ENCODE data around the gene WASL.

WASL gene

DNA sequence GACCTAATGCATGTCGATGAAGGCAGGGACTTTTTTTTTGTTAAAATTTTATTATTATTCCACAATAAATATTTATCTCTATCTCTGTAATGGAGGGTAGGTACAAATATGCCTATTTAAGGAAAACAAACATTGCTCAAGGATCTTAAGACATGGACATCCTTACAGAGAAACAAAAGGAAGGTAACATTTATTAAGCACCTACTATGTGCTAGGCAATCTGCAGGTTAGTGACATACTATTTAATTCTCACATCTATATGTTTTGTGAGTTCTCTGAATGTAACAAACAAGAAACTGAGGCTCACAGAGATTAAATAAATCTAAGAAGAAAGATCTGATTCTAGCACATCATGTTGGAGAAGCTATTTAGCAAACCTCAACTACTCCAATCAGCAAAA, 61.1 kb downstream of the WASL start:
- no peak for DNase-seq

DNA sequence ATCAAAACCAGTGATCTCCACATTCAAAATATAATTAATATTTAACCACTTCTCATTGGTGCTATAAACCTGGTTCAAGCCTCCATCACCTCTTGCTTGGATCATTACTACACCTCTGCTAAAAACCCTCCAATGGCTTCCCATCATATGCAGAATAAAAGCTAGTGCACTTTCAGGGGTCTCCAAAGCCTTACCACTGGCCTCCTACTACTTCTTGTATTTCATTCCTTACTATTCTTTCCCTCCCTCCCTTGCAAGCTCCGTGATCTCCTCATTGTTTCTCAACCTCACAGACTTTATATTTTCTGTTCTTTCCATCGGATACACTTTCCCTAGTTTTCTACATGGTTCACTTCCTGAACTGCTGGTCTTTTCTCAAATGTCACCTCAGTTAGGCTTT, 61.6 kb downstream of the WASL start:
- no peak for DNase-seq

DNA sequence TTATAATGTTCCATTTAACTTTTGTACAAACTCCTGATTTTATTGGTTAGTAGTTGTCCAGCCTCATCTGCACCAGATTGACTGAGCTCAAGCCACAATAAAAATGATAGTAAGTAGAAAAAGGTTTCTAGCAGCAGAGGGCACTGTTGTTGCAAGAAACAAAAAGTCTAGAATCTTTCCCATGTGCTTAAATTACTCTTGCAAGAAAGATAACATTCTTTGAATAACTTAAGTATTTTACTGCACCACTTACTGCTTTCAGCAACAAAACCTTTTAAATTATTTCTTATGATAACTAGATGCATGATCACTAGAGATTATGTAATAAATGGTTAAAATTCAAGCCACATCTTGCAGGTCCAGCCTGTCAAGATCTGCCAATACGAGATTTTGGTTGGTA, 66.1 kb downstream of the WASL start:
- DNase-seq: no peak

DNA sequence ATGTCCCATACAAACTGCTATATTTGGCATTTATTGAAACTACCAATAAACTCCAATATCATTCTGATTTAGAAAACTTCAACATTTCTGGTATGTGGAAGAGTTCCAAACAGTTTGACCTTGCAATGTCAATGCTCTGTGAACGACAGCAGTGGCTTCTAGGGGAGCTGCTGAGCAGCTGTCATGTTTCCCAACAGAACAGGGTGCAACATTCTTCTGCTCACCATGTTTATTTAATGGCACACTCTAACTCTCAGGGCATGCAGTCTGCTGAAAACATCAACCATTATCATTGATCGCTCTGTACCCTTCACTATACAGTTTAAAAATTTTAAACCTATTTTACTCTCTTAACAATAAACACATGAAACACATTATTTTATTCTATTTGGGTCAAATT, 67.2 kb downstream of the WASL start:
- no peak for DNase-seq

DNA sequence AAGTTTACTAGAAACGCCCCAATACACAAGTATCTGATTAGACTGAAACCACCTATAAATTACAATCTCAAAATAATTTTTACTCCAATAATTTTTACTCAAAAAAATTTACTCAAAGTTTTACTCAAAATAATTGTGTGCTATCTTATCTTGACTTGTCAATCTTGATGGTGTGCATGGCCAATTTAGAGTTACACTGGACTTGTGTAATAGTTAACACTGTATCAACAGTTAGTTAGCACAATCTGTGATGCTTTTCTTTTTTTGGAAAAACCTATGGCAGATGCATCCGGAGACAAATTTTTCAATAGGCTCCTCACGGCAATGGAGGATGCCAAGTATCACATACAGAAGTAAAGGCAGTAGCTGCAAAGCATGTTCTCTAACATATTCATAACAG, 68.2 kb downstream of the WASL start:
- DNase-seq: no peak

DNA sequence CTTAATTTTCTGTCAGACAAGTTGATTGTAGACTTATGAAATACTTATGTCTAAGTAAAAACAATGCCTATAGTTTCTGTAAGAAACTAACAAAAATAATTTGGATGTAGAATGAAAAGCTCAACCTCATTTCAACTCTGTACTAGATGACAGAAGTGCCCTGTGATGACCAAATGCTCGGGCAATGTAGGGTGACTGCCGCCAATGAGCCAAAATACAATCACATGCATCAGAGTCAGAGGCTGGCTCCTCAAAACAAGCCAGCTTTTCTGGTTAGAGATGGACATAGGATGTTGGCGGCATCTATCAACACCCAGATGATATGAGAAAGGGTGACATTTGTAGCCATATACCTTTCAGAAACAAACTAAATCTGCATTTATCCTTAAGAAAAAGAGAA, 69.2 kb downstream of the WASL start:
- DNase-seq: no peak

DNA sequence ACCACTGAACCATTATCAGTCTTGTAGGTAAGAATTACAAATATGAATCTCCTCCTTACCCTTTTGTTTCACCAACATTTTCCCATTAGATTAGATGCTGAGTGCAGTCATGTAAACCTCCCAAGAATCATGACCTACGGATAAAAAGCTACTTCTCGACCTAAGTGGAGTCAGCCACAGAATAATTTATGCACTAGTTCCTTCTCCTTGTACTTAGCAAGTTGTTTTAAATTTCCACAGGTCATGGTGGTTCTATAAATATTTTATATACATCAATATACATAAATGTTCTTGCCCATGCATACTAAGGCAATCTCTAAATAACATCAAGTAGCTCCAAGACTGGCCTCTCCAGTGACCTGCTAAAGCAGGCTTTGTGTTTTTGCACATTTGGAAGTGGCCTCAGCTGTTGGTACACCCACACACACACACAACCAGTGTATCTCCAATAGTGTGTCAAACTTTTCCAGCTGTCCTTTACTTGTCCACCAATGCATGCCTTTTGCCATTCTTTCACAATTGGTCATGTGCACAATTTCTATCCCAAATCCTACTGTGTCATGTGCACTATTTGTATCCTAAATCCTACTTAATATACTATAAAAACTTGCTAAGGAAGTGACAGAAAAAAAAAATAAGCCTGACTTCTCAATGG, 71.6 kb downstream of the WASL start:
- no peak for DNase-seq

DNA sequence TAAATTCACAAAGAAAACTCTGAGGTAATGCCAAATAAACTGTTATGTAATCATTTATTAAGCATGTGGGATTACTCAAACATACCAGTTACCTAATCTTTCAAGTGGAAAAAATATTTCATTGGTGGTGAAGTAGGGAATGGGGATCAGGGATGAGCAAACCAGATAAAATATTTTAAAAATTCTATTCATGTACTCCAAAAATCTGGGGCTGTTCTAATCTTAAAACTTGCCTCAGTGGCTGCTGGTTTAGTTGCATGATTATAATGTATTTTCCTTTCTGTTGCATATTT, 73.7 kb downstream of the WASL start:
- no peak for DNase-seq

DNA sequence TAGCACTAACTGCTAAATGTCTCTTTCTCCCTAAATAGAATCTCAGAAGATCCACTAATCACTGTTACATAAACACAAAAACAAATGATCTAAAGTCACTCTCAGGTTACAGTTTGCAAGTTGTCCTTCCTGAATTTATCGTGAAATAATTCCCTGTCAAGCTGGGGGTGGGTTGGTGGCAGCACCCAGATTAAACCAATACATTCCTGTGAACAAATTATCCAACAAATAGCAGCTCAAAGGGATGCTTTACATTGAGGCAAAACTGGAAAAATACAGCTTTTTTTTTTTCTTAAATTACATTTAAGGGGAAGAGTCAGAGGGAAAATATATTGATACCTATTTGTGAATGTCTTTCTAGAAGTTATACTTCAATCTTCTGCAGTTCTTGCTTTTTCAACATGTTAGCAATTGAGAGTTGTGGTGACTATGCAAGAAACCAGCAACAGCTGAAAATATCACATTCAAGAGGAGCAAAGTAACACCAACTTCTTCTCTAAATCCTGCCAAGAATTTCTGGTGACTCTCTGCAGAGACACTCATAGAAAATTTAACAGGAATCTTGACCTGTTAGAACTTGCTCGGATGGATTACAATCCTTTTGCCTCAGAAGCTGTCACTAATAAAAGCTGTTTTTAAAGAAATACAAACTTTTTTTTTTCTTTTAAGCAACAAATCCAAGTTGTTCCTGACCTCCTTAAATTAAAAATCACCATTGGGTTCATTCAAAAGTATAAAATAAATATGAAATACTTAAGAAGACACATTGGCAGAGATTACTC, 74.2 kb downstream of the WASL start:
- no peak for DNase-seq

DNA sequence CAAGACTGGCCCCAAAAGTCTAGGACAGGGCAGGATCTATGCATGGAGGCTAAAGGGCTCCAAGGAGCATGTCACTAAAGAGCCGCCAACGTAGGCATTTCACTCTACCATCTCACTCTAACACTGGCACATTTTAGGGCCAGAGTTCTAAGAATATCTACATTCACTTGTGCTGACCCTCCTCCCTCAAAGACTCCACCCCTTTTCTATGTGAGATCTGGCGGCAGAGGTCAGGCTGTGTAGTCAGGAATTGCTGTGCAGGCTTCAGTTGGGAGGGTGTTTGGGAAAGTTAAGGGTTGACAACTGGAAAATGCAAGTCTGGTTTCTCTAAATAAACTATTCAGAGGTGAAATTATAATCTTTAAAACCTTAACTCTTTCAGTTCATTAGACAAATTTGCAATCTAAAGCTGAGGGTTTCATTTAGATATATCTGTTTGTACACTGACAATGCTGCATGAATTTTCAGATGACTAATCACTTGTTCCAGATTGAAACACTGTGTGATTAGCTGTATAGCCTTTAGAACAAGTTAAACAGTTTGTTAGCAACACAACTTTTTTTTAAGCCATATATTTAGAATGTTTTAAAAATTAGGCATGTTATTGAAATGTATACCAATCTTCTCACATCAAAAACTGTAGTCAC, 74.9 kb downstream of the WASL start:
- DNase-seq: no peak

DNA sequence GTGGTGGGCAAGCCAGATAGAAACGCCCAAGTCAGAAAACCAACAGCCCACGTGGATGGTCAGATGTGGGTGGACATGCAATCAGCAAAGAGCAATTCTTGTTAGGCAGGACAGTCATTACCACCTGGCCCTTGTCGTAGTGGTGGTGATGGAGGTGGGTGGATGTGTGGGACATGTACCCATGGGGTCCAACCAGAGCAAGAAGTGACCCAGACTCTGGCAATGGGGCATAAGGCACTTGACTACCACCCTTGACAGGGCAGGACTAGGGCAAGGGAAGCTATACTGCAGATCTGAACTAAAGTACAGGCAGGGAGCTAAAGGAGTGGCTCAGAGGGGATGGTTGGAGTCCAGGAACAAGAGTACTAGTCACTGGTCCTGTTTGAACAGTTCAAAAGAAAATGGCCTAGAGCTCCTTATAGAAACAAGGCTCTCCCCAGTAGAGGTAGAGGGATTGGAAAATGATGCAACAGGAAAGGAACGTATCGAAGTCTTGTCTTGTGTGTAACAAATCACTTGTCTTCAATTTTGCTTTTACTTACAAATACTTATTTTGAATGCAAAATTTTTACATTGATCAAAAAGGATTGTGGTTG, 75.6 kb downstream of the WASL start:
- no peak for DNase-seq

DNA sequence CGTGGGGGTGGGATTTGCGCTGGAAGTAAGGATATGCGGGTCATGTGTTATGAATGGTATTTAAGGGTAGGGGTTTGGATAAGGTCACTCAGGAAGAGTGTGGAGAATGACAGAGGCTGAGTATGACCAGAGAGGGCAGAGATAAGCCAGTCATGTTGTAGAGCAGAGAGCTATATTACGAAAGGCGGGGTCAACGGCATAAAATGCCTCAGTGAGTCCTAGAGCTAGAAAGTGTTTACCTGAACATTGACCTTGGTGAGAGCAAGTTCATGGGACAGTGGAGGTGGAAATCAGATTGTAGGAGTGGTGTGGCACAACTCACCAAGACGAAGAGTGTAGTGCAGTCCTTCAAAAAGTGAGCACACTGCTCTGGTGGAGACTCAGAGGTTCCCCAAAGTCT, 79.3 kb downstream of the WASL start:
- no peak for DNase-seq

DNA sequence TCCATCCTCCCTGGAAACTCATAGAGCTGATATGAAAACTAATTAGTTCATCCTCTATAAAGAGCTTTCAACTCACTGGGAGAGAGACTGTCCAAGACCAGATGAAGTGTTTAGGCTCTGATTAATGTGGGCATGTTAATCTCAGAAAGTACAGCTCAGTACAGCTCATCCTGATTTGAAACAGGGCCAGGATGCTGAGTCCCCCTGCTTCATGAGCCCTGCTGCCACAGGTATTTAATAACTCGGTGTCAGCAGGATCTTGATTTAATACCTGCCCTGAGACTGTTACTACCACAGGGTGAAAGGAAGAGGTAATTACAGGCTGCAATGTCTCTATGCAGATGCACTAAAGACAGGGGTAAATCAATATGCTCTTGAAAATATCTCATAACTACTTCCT, 82.3 kb downstream of the WASL start:
- no peak for DNase-seq

DNA sequence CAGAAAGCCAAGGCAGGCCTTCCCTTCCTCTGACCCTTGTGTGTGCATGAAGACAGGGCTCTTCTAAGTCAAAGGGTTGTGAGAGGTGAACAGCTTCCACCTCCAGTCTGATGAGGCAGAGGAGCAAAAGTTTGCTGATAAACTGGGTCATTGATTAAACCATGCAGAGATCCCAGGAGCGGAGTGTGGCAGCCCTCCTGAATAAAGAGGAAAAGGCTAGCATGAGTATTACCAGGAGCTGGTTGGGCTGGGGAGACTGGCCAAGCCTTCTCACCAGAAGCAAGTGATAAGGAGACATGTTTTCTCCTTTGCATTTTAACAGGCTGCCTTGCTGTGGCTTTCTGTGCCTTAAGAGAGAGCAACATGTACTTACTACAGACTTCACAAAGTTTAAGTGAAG, 82.9 kb downstream of the WASL start:
- DNase-seq: no peak

DNA sequence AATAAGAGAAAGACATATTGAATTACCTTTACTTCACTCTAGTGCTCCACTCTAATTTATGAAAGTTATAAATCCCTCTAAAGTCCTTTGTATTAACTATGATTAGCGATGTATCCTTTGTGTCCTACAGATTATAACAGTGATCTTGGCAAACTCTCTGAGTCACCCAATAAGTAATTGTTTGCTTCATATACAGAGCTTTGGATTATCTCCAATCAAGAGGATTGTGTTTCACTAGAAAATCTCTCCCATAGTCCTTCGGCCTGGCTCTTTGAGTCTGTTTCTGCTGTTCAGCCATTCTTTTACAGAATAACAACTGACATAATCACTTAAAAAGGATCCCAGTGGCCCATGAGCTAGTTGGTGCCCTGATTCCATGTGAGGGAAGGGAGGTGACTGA, 83.6 kb downstream of the WASL start:
- DNase-seq: no peak

DNA sequence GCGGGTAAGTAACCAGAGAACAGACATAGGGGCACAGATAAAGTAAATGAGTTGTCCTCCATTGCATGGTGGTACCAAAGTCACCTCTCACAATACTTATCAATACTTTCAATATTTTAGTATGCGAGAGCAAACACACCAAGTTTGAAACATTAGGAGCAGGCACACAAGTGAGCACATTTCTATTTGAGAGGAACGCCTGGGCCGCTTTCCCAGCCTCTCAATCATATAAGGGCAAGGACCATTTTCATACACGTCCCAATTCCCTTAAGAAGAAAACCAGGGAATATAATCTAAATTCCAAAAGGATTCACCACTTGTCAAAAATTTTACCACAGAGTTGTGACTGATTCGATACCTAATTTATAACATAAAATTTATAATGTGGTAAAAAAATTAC, 85.6 kb downstream of the WASL start:
- no peak for DNase-seq

DNA sequence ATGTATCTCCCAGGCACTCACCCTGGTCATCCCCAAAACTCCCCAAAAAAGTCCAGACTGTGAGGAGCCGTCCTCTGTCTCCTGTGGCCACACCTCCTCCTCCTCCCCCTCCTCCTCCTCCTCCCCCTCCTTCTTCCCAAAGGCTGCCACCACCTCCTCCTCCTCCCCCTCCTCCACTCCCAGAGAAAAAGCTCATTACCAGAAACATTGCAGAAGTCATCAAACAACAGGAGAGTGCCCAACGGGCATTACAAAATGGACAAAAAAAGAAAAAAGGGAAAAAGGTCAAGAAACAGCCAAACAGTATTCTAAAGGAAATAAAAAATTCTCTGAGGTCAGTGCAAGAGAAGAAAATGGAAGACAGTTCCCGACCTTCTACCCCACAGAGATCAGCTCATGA, 86.0 kb downstream of the WASL start:
- DNase-seq: no peak

DNA sequence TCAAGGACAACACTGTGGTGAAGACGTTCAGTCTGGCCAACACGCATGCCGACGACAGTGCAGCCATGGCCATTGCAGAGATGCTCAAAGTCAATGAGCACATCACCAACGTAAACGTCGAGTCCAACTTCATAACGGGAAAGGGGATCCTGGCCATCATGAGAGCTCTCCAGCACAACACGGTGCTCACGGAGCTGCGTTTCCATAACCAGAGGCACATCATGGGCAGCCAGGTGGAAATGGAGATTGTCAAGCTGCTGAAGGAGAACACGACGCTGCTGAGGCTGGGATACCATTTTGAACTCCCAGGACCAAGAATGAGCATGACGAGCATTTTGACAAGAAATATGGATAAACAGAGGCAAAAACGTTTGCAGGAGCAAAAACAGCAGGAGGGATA, 86.5 kb downstream of the WASL start:
- DNase-seq: no peak

DNA sequence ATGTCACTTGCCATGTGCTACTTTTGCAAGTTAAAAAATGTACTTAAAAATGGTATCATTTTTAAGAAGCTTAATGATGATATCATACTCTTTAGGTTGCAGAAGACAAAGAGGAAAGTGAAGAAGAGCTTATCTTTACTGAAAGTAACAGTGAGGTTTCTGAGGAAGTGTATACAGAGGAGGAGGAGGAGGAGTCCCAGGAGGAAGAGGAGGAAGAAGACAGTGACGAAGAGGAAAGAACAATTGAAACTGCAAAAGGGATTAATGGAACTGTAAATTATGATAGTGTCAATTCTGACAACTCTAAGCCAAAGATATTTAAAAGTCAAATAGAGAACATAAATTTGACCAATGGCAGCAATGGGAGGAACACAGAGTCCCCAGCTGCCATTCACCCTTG, 87.0 kb downstream of the WASL start:
- DNase-seq: no peak

DNA sequence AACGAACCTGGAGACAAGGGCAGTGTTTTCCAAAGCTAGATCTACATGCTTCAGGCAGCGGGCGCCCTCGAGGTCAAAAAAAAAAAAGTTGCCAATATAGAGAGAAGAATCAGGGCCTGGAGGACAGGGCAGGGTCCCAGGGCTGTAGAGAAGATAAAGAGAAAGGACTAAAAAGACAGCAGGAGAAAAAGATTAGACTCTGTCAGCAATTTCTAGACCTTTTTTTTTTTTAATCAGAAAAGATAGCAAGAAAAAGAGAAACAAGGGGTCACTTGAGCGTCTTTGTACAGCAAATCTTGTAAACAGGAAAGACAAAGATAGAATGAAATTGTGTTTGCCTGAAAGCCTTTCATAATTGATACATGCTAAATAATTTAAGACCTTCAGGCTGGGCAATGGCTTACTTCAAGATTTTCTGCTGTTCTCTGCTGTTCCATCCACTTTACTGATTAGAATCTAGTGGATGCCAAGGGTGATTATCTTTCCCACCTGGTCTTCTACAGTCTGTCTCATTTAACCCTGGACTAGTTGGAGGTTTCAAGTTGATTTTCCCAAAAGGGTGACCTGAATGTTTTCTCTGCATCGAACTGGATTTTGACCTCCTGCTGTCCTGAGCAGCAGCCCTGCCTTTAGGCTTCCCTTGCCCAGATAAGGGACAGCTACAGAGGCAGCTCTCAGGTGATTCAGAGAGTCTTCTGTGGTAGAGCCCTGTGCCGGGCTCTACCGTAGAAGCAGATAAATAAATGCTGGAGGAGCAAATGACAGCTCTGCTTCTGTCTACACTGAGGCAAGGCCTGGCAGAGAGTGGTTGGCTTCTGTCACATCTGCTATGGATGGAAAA, 88.1 kb downstream of the WASL start:
- DNase-seq: no peak

DNA sequence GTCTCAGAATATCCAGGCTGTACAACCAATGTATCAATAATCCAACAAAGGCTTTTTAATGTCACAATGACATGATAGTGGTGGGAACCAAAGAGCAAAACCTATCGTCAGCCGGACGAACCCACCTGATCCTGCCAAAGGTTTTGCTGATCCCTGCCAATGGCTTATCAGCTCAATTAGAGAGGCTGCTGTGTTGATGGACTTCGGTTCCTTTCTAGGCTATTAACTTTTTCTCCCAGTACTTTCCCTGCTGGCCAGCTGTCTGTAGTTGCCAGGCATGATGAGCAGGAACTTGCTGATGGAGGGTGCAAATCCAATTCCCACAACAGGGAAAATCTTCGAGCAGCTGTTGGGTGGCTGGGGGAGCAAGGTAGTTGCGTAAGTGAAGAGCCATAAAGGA, 90.8 kb downstream of the WASL start:
- no peak for DNase-seq

DNA sequence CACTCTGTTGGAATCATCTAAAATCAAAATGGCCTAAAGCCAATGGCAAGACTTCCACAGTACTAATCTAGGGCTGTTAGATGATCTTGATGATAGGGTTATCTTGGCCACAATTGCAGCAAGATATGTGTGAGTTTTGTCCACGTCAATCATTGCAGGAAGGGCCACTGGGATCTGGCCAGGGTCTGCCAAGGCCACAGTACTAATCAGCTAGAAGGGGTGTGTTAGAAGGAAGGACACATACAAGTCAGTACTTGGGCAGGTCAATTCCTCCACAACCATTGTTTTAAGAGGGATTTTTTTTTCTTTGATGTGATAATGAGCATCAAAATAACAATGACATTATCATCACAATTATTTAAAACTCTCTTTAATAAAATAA, 91.5 kb downstream of the WASL start:
- DNase-seq: no peak

DNA sequence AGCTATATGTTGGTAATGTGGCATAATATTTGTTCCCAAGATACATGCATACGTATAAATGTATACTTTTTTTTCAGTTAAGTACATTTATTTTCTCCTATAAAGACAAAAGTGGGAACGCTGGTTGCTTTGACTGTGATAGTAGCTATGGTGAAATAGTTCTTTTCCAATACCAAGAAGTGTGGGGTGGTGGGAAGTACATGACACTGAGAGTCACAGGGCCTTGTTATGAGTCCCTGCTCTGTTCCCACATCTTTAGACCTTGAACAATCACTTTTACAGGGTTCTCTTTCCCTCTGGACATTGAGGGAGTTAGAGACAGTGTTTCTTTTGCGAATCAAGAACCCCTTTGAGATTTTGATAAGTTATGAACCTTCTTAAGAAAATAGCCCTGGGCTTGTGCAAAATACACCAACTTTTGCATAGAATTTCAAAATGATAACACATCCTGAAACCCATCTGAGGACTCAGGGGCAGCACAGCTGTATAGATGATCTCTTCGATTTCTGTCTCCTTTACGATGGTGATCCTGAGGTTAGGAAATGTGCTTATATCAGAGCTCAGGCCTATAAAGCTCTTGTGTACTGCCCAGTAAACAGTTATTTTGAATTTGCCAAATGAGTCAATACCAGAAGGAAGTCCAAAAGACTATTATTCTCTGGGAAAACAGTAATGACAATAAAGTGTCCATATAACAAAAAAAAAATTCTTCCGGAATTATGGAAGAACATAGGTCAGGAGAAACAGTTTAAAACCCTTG, 92.1 kb downstream of the WASL start:
- DNase-seq: no peak
